GM23248 (cell line): ENCODE results near the gene NRF1. TPM values are rescaled to one million over a fixed set of nuclear protein-coding genes. Genes with fewer than 3 reads are reported as not detected.

ENCODE experiments used
- DNase-seq: peaks from one replicate; pipeline ENCODE4 v3.0.0-alpha.2; 2015
- H2AFZ ChIP-seq: fragments of 200-600 bp; sonication (generic); 2 replicates; pipeline ENCODE4 v1.6.1; 2016; ENCODE audit warnings: antibody characterized with exemption
- H3F3A ChIP-seq: fragments of 200-600 bp; sonication (generic); 2 replicates; pipeline ENCODE4 v1.6.1; 2016; ENCODE audit warnings: mild to moderate bottlenecking, antibody characterized with exemption, mixed run types; ENCODE audit not compliant: insufficient read depth
- H3K27ac ChIP-seq: fragments of 200-600 bp; sonication (generic); 2 replicates; pipeline ENCODE4 v1.5.1; 2016; ENCODE audit warnings: mild to moderate bottlenecking
- H3K27me3 ChIP-seq: fragments of 200-600 bp; sonication (generic); replicated peaks from 2 replicates; pipeline ENCODE4 v1.6.1; 2016; ENCODE audit warnings: mild to moderate bottlenecking; ENCODE audit not compliant: insufficient read depth
- H3K36me3 ChIP-seq: fragments of 200-600 bp; sonication (generic); 2 replicates; pipeline ENCODE4 v1.6.1; 2016; ENCODE audit warnings: low read depth, mild to moderate bottlenecking
- H3K4me1 ChIP-seq: fragments of 200-600 bp; sonication (generic); 2 replicates; pipeline ENCODE4 v1.6.1; 2016; ENCODE audit warnings: mild to moderate bottlenecking; ENCODE audit not compliant: insufficient read depth
- H3K4me2 ChIP-seq: fragments of 200-600 bp; sonication (generic); one replicate; pipeline ENCODE4 v1.6.1; 2016; ENCODE audit warnings: mild to moderate bottlenecking; ENCODE audit not compliant: unreplicated experiment
- H3K4me3 ChIP-seq: fragments of 200-600 bp; sonication (generic); 2 replicates; pipeline ENCODE4 v1.5.1; 2016; ENCODE audit warnings: mild to moderate bottlenecking
- H3K79me2 ChIP-seq: fragments of 200-600 bp; sonication (generic); 2 replicates; pipeline ENCODE4 v1.6.1; 2016; ENCODE audit warnings: mild to moderate bottlenecking; ENCODE audit not compliant: insufficient read depth
- H3K9ac ChIP-seq: fragments of 200-600 bp; sonication (generic); 2 replicates; pipeline ENCODE4 v1.6.1; 2016; ENCODE audit warnings: mild to moderate bottlenecking
- H3K9me2 ChIP-seq: fragments of 200-600 bp; sonication (generic); 2 replicates; pipeline ENCODE4 v1.6.1; 2016; ENCODE audit warnings: mixed run types, mild to moderate bottlenecking, moderate library complexity; ENCODE audit not compliant: insufficient read depth
- H3K9me3 ChIP-seq: fragments of 200-600 bp; sonication (generic); one replicate; pipeline ENCODE4 v1.6.1; 2017; ENCODE audit warnings: low read depth
- H4K20me1 ChIP-seq: fragments of 200-600 bp; sonication (generic); 2 replicates; pipeline ENCODE4 v1.6.0; 2016; ENCODE audit not compliant: insufficient read depth
- EZH2 ChIP-seq: fragments of 200-600 bp; sonication (generic); IDR thresholded peaks from 2 replicates; pipeline ENCODE4 v1.6.1; 2018; ENCODE audit warnings: antibody characterized with exemption, mild to moderate bottlenecking; ENCODE audit not compliant: insufficient read depth, poor library complexity, severe bottlenecking
- EZH2phosphoT487 ChIP-seq: fragments of 200-600 bp; sonication (generic); IDR thresholded peaks from 2 replicates; pipeline ENCODE4 v1.6.1; 2018; ENCODE audit warnings: antibody characterized with exemption, moderate library complexity, mild to moderate bottlenecking, low read depth; ENCODE audit not compliant: insufficient read depth
- WGBS, 2 experiments: methylation state at CpG; one replicate each; pipeline ENCODE4 v1.1.6; 2015 to 2017; ENCODE audit warnings: low lambda C conversion rate in 2 of 2, low coverage in 1 of 2; ENCODE audit errors: missing lambda C conversion rate in 2 of 2; 5-methylcytosine and 5-hydroxymethylcytosine counted together
- in situ Hi-C: fragments of 300-500 bp; cut with MboI; formaldehyde crosslinking; loops from 2 replicates; pipeline ENCODE4 v1.15.0; 2020
- polyA plus RNA-seq: library from polyadenylated mRNA; unstranded; fragments of >200 nt; fragmentation: Nextera tagmentation; extraction: Ambion mirVana; gene quantifications from 2 replicates; pipeline ENCODE4 v1.2.1, GENCODE V29; 2016
- total RNA-seq: library from RNA; depleted of rRNA; stranded (reverse); fragments of >200 nt; shearing (Covaris generic); gene quantifications from 2 replicates; pipeline ENCODE4 v1.2.3, GENCODE V29; 2014

Gene NRF1
- total and polyA plus RNA-seq, 2 experiments from 2014 or later, result 3.5 to 11.1 TPM

- Histone ChIP-seq H2AFZ (no peak overlapping the region), H3K9me3 (no peaks in the 10 kb centered on the region), H3K4me1 (no peaks in the 10 kb centered on the region), H4K20me1 (no peaks in the 10 kb centered on the region), H3K4me2 (no peak overlapping the region), H3K27ac (no peak overlapping the region), H3K79me2 (no peaks in the 10 kb centered on the region), H3K9me2 (no peaks in the 10 kb centered on the region), H3F3A (no peaks in the 10 kb centered on the region), H3K4me3 (no peak overlapping the region), H3K36me3 (no peaks in the 10 kb centered on the region), H3K9ac (no peak overlapping the region), H3K27me3 (0 out of 2 replicates have a peak, but pooled peaks cover 3% of the 10 kb centered on the region)
- 77 to 82% methylated on average over 7 of the region's 7 CpGs for WGBS, 2 experiments
- no peak for DNase-seq
- in situ Hi-C loops, result loop anchor here (25.0 kb wide), 1 partner anchor 439 kb away; no protein-coding TSS in a partner anchor
- no peak for TF ChIP-seq EZH2
- TF ChIP-seq EZH2phosphoT487, result no peak
Measured at GRCh38 chr7:129800901-129801300, 189.4 kb downstream of the NRF1 start.

- H3K27ac ChIP-seq, result no peak overlapping the region
- no peaks in the 10 kb centered on the region for H3K4me1 ChIP-seq
- no peak overlapping the region for H3K4me3 ChIP-seq
- no peaks in the 10 kb centered on the region for H3K79me2 ChIP-seq
- no peaks in the 10 kb centered on the region for H4K20me1 ChIP-seq
- no peaks in the 10 kb centered on the region for H3K9me2 ChIP-seq
- in situ Hi-C loops, result loop anchor here (25.0 kb wide), 1 partner anchor 440 kb away; no protein-coding TSS in a partner anchor
- 75 to 79% methylated on average over 5 of the region's 5 CpGs for WGBS, 2 experiments
- H3K27me3 ChIP-seq, result 0 out of 2 replicates have a peak, but pooled peaks cover 3% of the 10 kb centered on the region
- no peak for DNase-seq
- no peak overlapping the region for H2AFZ ChIP-seq
- H3K36me3 ChIP-seq, result no peaks in the 10 kb centered on the region
- H3K4me2 ChIP-seq, result no peak overlapping the region
- TF ChIP-seq EZH2, result no peak
- TF ChIP-seq EZH2phosphoT487, result no peak
- H3F3A ChIP-seq, result no peaks in the 10 kb centered on the region
- H3K9ac ChIP-seq, result no peak overlapping the region
- no peaks in the 10 kb centered on the region for H3K9me3 ChIP-seq
Measured at GRCh38 chr7:129801882-129802281, 190.4 kb downstream of the NRF1 start.

- Histone ChIP-seq H3K36me3 (no peaks in the 10 kb centered on the region), H3K4me3 (no peak overlapping the region), H3K9me2 (no peaks in the 10 kb centered on the region), H3K4me2 (no peak overlapping the region), H3K4me1 (no peaks in the 10 kb centered on the region), H3F3A (no peaks in the 10 kb centered on the region), H3K9me3 (no peaks in the 10 kb centered on the region), H4K20me1 (no peaks in the 10 kb centered on the region), H3K79me2 (no peaks in the 10 kb centered on the region), H3K27me3 (0 out of 2 replicates have a peak, but pooled peaks cover 3% of the 10 kb centered on the region), H3K27ac (no peak overlapping the region), H3K9ac (no peak overlapping the region), H2AFZ (no peak overlapping the region)
- 88 to 89% methylated on average over 17 of the region's 17 CpGs for WGBS, 2 experiments
- in situ Hi-C loops, result loop anchor here (25.0 kb wide), 1 partner anchor 441 kb away; no protein-coding TSS in a partner anchor
- no peak for DNase-seq
- TF ChIP-seq EZH2phosphoT487 (no peak), EZH2 (no peak)
Measured at GRCh38 chr7:129803546-129804081, 192.1 kb downstream of the NRF1 start.

- Histone ChIP-seq H3K79me2 (no peaks in the 10 kb centered on the region), H3K27ac (no peak overlapping the region), H3K9me3 (no peaks in the 10 kb centered on the region), H4K20me1 (no peaks in the 10 kb centered on the region), H3K4me1 (no peaks in the 10 kb centered on the region), H3K36me3 (no peaks in the 10 kb centered on the region), H3F3A (no peaks in the 10 kb centered on the region), H3K9me2 (no peaks in the 10 kb centered on the region), H3K27me3 (0 out of 2 replicates have a peak, but pooled peaks cover 3% of the 10 kb centered on the region), H3K9ac (no peak overlapping the region), H3K4me3 (no peak overlapping the region), H3K4me2 (no peak overlapping the region), H2AFZ (no peak overlapping the region)
- WGBS, 2 experiments, result 87 to 90% methylated on average over 20 of the region's 22 CpGs
- TF ChIP-seq EZH2phosphoT487, result no peak
- no peak for TF ChIP-seq EZH2
- DNase-seq, result no peak
- in situ Hi-C loops, result loop anchor here (25.0 kb wide), 1 partner anchor 442 kb away; no protein-coding TSS in a partner anchor
Measured at GRCh38 chr7:129804111-129804889, 192.8 kb downstream of the NRF1 start.
